ENCODE measurements around the gene AFMID. TPM values are rescaled to one million over a fixed set of nuclear protein-coding genes. Genes with fewer than 3 reads are reported as not detected.

Gene AFMID
- total and polyA plus RNA-seq, 2 donors (not counting 3 experiments of a cell fraction or from before 2014, with no cell fraction given) = 33.5 to 42.9 TPM

DNA sequence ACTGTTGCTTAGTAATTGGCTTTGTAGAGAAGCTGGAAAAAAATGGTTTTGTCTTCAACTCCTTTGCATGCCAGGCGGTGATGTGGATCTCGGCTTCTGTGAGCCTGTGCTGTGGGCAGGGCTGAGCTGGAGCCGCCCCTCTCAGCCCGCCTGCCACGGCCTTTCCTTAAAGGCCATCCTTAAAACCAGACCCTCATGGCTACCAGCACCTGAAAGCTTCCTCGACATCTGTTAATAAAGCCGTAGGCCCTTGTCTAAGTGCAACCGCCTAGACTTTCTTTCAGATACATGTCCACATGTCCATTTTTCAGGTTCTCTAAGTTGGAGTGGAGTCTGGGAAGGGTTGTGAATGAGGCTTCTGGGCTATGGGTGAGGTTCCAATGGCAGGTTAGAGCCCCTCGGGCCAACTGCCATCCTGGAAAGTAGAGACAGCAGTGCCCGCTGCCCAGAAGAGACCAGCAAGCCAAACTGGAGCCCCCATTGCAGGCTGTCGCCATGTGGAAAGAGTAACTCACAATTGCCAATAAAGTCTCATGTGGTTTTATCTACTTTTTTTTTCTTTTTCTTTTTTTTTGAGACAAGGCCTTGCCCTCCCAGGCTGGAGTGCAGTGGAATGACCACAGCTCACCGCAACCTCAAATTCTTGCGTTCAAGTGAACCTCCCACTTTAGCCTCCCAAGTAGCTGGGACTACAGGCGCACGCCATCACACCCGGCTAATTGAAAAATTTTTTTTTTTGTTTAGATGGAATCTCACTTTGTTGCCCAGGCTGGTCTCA is 38.1 kb downstream of the AFMID start:
- Histone ChIP-seq H3K4me2 (ENCODE audit: insufficient read depth, low read length) (no peak overlapping the region), H3K9me3 (replicated peaks; ENCODE audit: control insufficient read depth, insufficient read depth, low read length) (no peaks in the 10 kb centered on the region), H3K27me3 (ENCODE audit: control insufficient read depth in 2 of 2, insufficient read depth in 2 of 2, low read length in 2 of 2) (peaks cover under 1 to 4% of the 10 kb centered on the region in 2 experiments), H4K20me1 (replicated peaks; ENCODE audit: control insufficient read depth, extremely low read depth, insufficient read depth, low read length) (no peaks in the 10 kb centered on the region), H3K36me3 (ENCODE audit: control insufficient read depth in 2 of 2, extremely low read depth in 1 of 2, insufficient read depth in 2 of 2, low read length in 2 of 2) (no peaks in the 10 kb centered on the region), H3K4me3 (replicated peaks in 1 of 3; ENCODE audit: insufficient read depth in 1 of 3, low read depth in 1 of 3, low read length in 3 of 3) (no peak overlapping the region), H2AFZ (ENCODE audit: low read depth, low read length) (no peak overlapping the region), H3K4me1 (ENCODE audit: control insufficient read depth, extremely low read depth, insufficient read depth, low read length) (peaks cover 31% of the 10 kb centered on the region), H3K9ac (replicated peaks; ENCODE audit: extremely low read depth, insufficient read depth, low read length) (no peak overlapping the region), H3K27ac (ENCODE audit: insufficient read depth, low read depth, low read length) (no peak overlapping the region), H3K79me2 (ENCODE audit: control insufficient read depth, insufficient read depth, low read length) (no peaks in the 10 kb centered on the region), H3K9me1 (replicated peaks; ENCODE audit: control insufficient read depth, extremely low read depth, insufficient read depth, low read length) (no peaks in the 10 kb centered on the region)
- FAIRE-seq (no peak), DNase-seq (ENCODE audit: low read depth, low spot score) (no peak)
- CTCF ChIA-PET = interaction anchor here (1.3 to 5.6 kb wide), 2 partner anchors 25 to 197 kb away, joined by 3 to 39 read pairs; no protein-coding TSS in a partner anchor
- BruUV-seq (replicated peaks) = no TSS peak
- POLR2A ChIA-PET = no interaction called here
- dilution Hi-C loops (cut with MboI; ENCODE audit: extremely low pct_ligation_motif_present, low sequenced_read_pairs) (no loop called here), intact Hi-C loops (cut with micrococcal nuclease) (no loop called here)
- TF ChIP-seq, protein P1, sequence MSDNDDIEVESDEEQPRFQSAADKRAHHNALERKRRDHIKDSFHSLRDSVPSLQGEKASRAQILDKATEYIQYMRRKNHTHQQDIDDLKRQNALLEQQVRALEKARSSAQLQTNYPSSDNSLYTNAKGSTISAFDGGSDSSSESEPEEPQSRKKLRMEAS (IDR thresholded peaks at IDR 0.05; ENCODE audit: insufficient read depth, insufficient read length) = no peak
- TF ChIP-seq POLR2A (IDR thresholded peaks at IDR 0.05; ENCODE audit: low read depth, low read length) (no peak), POLR2AphosphoS5 (IDR thresholded peaks at IDR 0.05; ENCODE audit: insufficient read depth, low read depth, low read length) (no peak), GATA2 (IDR thresholded peaks at IDR 0.05; ENCODE audit: insufficient read depth, insufficient read length, low read depth, low read length) (no peak), FOS (IDR thresholded peaks at IDR 0.05; ENCODE audit: borderline replicate concordance, insufficient read depth, low read length) (no peak), MYC (IDR thresholded peaks at IDR 0.05; ENCODE audit: low read depth, low read length) (no peak), EZH2 (IDR thresholded peaks at IDR 0.05; ENCODE audit: borderline replicate concordance, low read depth, low read length, severe bottlenecking) (no peak), JUN (IDR thresholded peaks at IDR 0.05; ENCODE audit: borderline replicate concordance, insufficient read depth, insufficient read length, low read depth) (no peak)
- TF ChIP-seq, protein P2, sequence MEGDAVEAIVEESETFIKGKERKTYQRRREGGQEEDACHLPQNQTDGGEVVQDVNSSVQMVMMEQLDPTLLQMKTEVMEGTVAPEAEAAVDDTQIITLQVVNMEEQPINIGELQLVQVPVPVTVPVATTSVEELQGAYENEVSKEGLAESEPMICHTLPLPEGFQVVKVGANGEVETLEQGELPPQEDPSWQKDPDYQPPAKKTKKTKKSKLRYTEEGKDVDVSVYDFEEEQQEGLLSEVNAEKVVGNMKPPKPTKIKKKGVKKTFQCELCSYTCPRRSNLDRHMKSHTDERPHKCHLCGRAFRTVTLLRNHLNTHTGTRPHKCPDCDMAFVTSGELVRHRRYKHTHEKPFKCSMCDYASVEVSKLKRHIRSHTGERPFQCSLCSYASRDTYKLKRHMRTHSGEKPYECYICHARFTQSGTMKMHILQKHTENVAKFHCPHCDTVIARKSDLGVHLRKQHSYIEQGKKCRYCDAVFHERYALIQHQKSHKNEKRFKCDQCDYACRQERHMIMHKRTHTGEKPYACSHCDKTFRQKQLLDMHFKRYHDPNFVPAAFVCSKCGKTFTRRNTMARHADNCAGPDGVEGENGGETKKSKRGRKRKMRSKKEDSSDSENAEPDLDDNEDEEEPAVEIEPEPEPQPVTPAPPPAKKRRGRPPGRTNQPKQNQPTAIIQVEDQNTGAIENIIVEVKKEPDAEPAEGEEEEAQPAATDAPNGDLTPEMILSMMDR (IDR thresholded peaks at IDR 0.05; ENCODE audit: extremely low read depth in 1 of 2, insufficient read depth in 1 of 2, low read depth in 1 of 2, low read length in 2 of 2) = no peak
